Islet of Langerhans (tissue), 1 donor: Measurements from ENCODE around the gene PECR.
"Not testable (repeated sequence)": the region's sequence is repeated elsewhere in the genome, so short reads cannot be mapped to it uniquely, and the experiment has no call there.

ENCODE experiments used
- FAIRE-seq: peaks from one replicate; lab custom pipeline; 2011; peaks lifted over from hg19 to GRCh38; lab: Jason Lieb, UNC

PECR gene

GRCh38 chr2:216002101-216002678 lies 79.4 kb downstream of the PECR start:
- FAIRE-seq, result no peak

- FAIRE-seq, result no peak
Observed at GRCh38 chr2:216001216-216002100, 80.2 kb downstream of the PECR start.

GRCh38 chr2:215998636-215999035 lies 83.0 kb downstream of the PECR start:
- no peak for FAIRE-seq

GRCh38 chr2:215997219-215997618 lies 84.4 kb downstream of the PECR start:
- no peak for FAIRE-seq

- no peak for FAIRE-seq
Observed at GRCh38 chr2:215994911-215995310, 86.7 kb downstream of the PECR start.

- FAIRE-seq, result not testable (repeated sequence)
Observed at GRCh38 chr2:215988556-215989207, 92.9 kb downstream of the PECR start.
